ENCODE measurements around the gene SYTL5. TPM values are rescaled to one million over a fixed set of nuclear protein-coding genes. Genes with fewer than 3 reads are reported as not detected.

SYTL5 gene
- total and polyA plus RNA-seq, 2 experiments from 2014 or later = 0.23 to 0.35 TPM

GRCh38 chrX:38050806-38051205 lies 44.5 kb downstream of the SYTL5 start:
- no peak overlapping the region for H3K4me3 Mint-ChIP-seq
- no peak overlapping the region for H3K27ac ChIP-seq (ENCODE audit: low read depth)
- H4K20me1 ChIP-seq (replicated peaks; ENCODE audit: insufficient read depth) = no peaks in the 10 kb centered on the region
- no peak overlapping the region for H3K4me2 ChIP-seq
- no peaks in the 10 kb centered on the region for H3K9me3 Mint-ChIP-seq
- H3K36me3 Mint-ChIP-seq (ENCODE audit: low read depth) = no peaks in the 10 kb centered on the region
- no peaks in the 10 kb centered on the region for H3K79me2 ChIP-seq (replicated peaks; ENCODE audit: insufficient read depth)
- peaks cover 3% of the 10 kb centered on the region for H3K27me3 Mint-ChIP-seq (ENCODE audit: insufficient read depth, low read depth, poor library complexity)
- no peaks in the 10 kb centered on the region for H3F3A ChIP-seq (replicated peaks; ENCODE audit: low read depth)
- no peak overlapping the region for H3K4me3 ChIP-seq
- ATAC-seq = no peak
- no peak for DNase-seq (ENCODE audit: low spot score)
- H3K27ac Mint-ChIP-seq = no peak overlapping the region
- H3K36me3 ChIP-seq (ENCODE audit: insufficient read depth) = no peaks in the 10 kb centered on the region
- no peak for TF ChIP-seq JUNB (IDR thresholded peaks at IDR 0.05; ENCODE audit: unreplicated experiment)
- TF ChIP-seq POLR2AphosphoS5 (IDR thresholded peaks at IDR 0.05; ENCODE audit: low read depth) = no peak
- no peak for TF ChIP-seq EZH2phosphoT487 (IDR thresholded peaks at IDR 0.05; ENCODE audit: unreplicated experiment)
- no peak for TF ChIP-seq ZNF331 (CRISPR knock-in tag; IDR thresholded peaks at IDR 0.05; ENCODE audit: low read depth)
- no peak for TF ChIP-seq STAT1 (IDR thresholded peaks at IDR 0.05; ENCODE audit: unreplicated experiment)
- TF ChIP-seq CREB1 (CRISPR knock-in tag; IDR thresholded peaks at IDR 0.05; ENCODE audit: low read depth) = no peak
- no peak for TF ChIP-seq ETS1 (IDR thresholded peaks at IDR 0.05)
- TF ChIP-seq EZH2 (IDR thresholded peaks at IDR 0.05; ENCODE audit: low read depth, unreplicated experiment) = no peak
- no peak for TF ChIP-seq ZNF114 (CRISPR knock-in tag; IDR thresholded peaks at IDR 0.05)
- no peak for TF ChIP-seq ZNF462 (CRISPR knock-in tag; IDR thresholded peaks at IDR 0.05)
- no peak for TF ChIP-seq NANOG (IDR thresholded peaks at IDR 0.05; ENCODE audit: borderline replicate concordance)
- no peak for TF ChIP-seq REST (IDR thresholded peaks at IDR 0.05; ENCODE audit: unreplicated experiment)
- no peaks in the 10 kb centered on the region for H3K9me2 ChIP-seq (ENCODE audit: insufficient read depth)
- H3K4me1 ChIP-seq (ENCODE audit: insufficient read depth) = no peaks in the 10 kb centered on the region
- no peaks in the 10 kb centered on the region for H3K27me3 ChIP-seq (ENCODE audit: insufficient read depth)
- no peaks in the 10 kb centered on the region for H3K4me1 Mint-ChIP-seq
- no peak overlapping the region for H2AFZ ChIP-seq

Data from GM23338 (cell line).